SIG-M5 treated with dmso at 0.1 percent for 504 hours (cell line): Measurements from ENCODE around the gene PAF1.

Experiments used
- DNase-seq: peaks from one replicate; lab custom pipeline; 2025; ENCODE audit not compliant: unreplicated experiment; lab: John Stamatoyannopoulos, UW

PAF1 gene

GRCh38 chr19:39417463-39418181 lies 26.7 kb upstream of the PAF1 start:
- DNase-seq: no peak

- DNase-seq: no peak
Measured at GRCh38 chr19:39416152-39417120, 25.5 kb upstream of the PAF1 start.

GRCh38 chr19:39415111-39416046 lies 24.5 kb upstream of the PAF1 start:
- no peak for DNase-seq

- no peak for DNase-seq
Measured at GRCh38 chr19:39413911-39414608, 23.2 kb upstream of the PAF1 start.

GRCh38 chr19:39413272-39413910 lies 22.5 kb upstream of the PAF1 start:
- no peak for DNase-seq

- DNase-seq: no peak
Measured at GRCh38 chr19:39412867-39413271, 22.0 kb upstream of the PAF1 start.

DNA sequence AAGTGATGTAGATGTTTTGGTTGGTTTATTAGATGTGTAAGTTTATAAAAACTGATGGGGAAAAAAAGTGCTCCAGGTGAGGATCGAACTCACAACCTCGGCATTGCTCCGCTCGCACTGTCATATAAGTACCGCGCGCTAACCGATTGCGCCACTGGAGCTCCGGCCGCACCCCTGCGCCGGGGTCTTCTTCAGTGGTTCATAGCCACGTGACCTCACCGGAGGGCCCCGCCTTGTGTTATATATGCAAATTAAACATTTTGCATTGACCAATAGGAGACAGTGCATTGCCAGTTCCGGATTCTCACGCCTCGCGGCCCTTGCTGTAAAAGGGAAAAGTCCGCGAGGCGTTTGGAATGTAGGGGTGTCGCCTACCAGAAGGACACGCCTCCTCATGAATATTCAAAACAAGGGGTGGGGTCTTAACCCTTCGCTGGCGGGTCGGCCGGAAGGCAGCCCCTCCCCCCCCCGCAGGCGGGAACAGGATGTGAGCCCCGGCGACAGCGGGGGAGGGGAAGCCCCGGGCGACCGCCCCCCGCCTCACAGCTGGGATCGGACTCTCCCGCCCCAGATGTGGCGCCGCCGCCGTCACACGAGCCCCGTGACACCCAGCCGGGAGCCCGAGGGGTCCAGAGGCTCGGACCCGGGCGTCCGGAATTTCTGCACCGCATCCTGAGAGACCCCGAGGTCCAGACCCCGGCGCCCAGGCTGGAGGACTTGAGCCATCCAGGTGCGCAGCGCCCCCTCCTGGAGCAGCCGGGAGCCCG lies 21.4 kb upstream of the PAF1 start, which contains the start of gene PLEKHG2:
TSS of gene PLEKHG2 (plus strand) at position 570 of the 767 bp plus-strand sequence. CDS start 1,418 bp downstream, outside the sequence.
- DNase-seq: peak; percentile 98

DNA sequence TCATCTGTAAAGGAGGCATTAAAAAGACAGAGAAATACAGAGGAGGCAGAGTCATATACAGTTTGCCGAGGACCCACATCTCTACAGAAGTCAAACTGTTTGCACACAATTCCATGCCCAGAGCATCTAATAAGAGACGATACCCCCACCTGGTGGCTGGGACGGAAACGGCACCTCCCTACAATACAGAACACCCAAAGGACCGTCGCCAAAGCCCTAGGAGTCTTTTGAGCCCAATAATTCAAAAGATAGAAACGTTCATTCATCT lies 20.9 kb upstream of the PAF1 start:
- DNase-seq: peak; percentile 87

- DNase-seq: peak; percentile 61
Measured at GRCh38 chr19:39411081-39411831, 20.4 kb upstream of the PAF1 start.

- no peak for DNase-seq
Measured at GRCh38 chr19:39410831-39411080, 19.9 kb upstream of the PAF1 start.

GRCh38 chr19:39410017-39410830 lies 19.3 kb upstream of the PAF1 start:
- peak; percentile 95 for DNase-seq

- DNase-seq: peak; percentile 73
Measured at GRCh38 chr19:39409208-39410016, 18.5 kb upstream of the PAF1 start.

DNA sequence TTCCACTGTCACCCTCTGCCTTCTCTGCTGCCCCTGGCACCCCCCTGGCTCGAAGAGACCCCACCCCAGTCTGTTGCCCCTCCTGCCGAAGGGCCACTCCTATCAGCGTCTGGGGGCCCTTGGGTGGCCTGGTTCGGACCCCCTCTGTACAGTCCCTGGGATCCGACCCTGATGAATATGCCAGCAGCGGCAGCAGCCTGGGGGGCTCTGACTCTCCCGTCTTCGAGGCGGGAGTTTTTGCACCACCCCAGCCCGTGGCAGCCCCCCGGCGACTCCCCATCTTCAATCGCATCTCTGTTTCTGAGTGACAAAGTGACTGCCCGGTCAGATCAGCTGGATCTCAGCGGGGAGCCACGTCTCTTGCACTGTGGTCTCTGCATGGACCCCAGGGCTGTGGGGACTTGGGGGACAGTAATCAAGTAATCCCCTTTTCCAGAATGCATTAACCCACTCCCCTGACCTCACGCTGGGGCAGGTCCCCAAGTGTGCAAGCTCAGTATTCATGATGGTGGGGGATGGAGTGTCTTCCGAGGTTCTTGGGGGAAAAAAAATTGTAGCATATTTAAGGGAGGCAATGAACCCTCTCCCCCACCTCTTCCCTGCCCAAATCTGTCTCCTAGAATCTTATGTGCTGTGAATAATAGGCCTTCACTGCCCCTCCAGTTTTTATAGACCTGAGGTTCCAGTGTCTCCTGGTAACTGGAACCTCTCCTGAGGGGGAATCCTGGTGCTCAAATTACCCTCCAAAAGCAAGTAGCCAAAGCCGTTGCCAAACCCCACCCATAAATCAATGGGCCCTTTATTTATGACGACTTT lies 17.7 kb upstream of the PAF1 start:
- peak; percentile 25 for DNase-seq

DNA sequence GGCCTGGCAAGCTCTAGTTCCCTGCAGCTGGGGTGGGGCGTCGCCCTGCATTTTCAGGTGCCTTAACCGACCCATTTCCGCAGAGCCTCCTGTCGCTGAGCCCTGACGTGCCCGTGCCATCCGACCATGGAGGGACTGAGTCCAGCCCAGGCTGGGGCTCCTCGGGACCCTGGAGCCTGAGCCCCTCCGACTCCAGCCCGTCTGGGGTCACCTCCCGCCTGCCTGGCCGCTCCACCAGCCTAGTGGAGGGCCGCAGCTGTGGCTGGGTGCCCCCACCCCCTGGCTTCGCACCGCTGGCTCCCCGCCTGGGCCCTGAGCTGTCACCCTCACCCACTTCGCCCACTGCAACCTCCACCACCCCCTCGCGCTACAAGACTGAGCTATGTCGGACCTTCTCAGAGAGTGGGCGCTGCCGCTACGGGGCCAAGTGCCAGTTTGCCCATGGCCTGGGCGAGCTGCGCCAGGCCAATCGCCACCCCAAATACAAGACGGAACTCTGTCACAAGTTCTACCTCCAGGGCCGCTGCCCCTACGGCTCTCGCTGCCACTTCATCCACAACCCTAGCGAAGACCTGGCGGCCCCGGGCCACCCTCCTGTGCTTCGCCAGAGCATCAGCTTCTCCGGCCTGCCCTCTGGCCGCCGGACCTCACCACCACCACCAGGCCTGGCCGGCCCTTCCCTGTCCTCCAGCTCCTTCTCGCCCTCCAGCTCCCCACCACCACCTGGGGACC lies 16.9 kb upstream of the PAF1 start:
- peak; percentile 47 for DNase-seq

DNA sequence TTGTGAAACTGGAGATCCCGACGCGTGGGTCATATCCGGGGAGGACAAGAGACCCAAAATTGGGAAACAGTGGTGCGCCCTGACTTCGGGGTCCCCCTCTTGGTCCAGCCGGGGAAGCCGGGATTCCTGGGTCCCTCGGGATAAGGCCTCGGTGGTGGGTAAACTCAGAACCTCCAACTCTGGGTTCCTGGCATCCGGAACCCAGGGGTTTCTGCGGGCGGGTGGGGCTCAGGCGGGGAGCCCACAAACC lies 16.4 kb upstream of the PAF1 start:
- DNase-seq: no peak
